DND-41 (cell line): ENCODE data around the gene ATF6.

Experiments used
- ATAC-seq: fragments of 200-7000 bp; cut with Tn5 transposase; 3 replicates; pipeline ENCODE4 v1.9.1; 2021; ENCODE audit warnings: low read depth; ENCODE audit not compliant: insufficient read depth
- DNase-seq: peaks from one replicate; pipeline ENCODE4 v3.0.0-alpha.2; 2020
- H2AFZ ChIP-seq: 2 replicates; pipeline ENCODE4 v1.6.0; 2012; ENCODE audit warnings: low read depth, low read length
- H3K27ac ChIP-seq: 2 replicates; pipeline ENCODE4 v1.5.1; 2012; ENCODE audit warnings: low read length, inconsistent platforms
- H3K27me3 ChIP-seq: fragments of 200-600 bp; sonication (generic); 2 replicates; pipeline ENCODE4 v1.6.0; 2012; ENCODE audit warnings: low read length, mild to moderate bottlenecking, inconsistent platforms; ENCODE audit not compliant: insufficient read depth, poor library complexity
- H3K36me3 ChIP-seq: 2 replicates; pipeline ENCODE4 v1.5.1; 2012; ENCODE audit warnings: low read length, inconsistent platforms; ENCODE audit not compliant: insufficient read depth
- H3K4me1 ChIP-seq: 2 replicates; pipeline ENCODE4 v1.5.1; 2012; ENCODE audit warnings: mild to moderate bottlenecking, low read length; ENCODE audit not compliant: insufficient read depth
- H3K4me2 ChIP-seq: 2 replicates; pipeline ENCODE4 v1.6.0; 2012; ENCODE audit warnings: mild to moderate bottlenecking, moderate library complexity, low read length, inconsistent platforms; ENCODE audit not compliant: insufficient read depth
- H3K4me3 ChIP-seq, 2 experiments: fragments of 200-600 bp in 1 of 2; shearing (Covaris generic) in 1 of 2; 2 replicates each; pipeline ENCODE4 v1.5.1; 2012 to 2016; ENCODE audit warnings: inconsistent platforms in 2 of 2, low read length in 2 of 2, mild to moderate bottlenecking in 2 of 2, low read depth in 1 of 2, moderate library complexity in 1 of 2
- H3K79me2 ChIP-seq: 2 replicates; pipeline ENCODE4 v1.6.0; 2012; ENCODE audit warnings: low read length, inconsistent platforms; ENCODE audit not compliant: insufficient read depth
- H3K9ac ChIP-seq: 2 replicates; pipeline ENCODE4 v1.6.0; 2012; ENCODE audit warnings: low read depth, mild to moderate bottlenecking, inconsistent platforms, low read length, moderate library complexity
- H3K9me3 ChIP-seq: 2 replicates; pipeline ENCODE4 v1.5.1; 2012; ENCODE audit warnings: low read length, moderate library complexity, mild to moderate bottlenecking, inconsistent platforms; ENCODE audit not compliant: insufficient read depth, severe bottlenecking
- H4K20me1 ChIP-seq: 2 replicates; pipeline ENCODE4 v1.6.0; 2012; ENCODE audit warnings: low read length; ENCODE audit not compliant: insufficient read depth
- CTCF ChIP-seq: IDR thresholded peaks from 2 replicates; pipeline ENCODE4 v1.5.1; 2012; ENCODE audit warnings: borderline replicate concordance, low read length, moderate library complexity, mild to moderate bottlenecking; ENCODE audit not compliant: poor library complexity, severe bottlenecking; ENCODE audit errors: extremely low read depth
- EZH2 ChIP-seq: IDR thresholded peaks from 3 replicates; pipeline ENCODE4 v1.6.1; 2012; ENCODE audit warnings: borderline replicate concordance, low read depth, mild to moderate bottlenecking, moderate library complexity, low read length, inconsistent platforms; ENCODE audit not compliant: severe bottlenecking

ATF6 gene

DNA sequence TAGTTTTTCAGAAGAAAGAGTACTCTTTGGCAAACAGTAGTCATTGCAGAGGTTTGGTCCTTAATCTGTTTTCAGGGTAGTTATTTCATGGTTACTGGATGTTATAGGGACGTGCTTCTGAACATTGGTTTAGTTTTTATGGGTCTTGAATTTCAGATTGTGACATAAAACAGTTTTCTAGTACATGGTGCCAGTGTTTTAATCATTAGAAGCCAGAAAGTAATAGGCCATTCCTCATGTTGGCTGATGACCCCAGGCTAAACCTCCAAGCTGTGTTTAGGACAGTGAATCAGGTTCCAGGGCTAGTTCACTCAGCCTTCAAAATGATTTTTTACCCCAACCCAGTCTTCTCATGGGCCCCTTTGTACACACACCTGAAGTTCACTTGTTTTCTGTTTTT, 184.3 kb downstream of the ATF6 start:
- no peaks in the 10 kb centered on the region for H4K20me1 ChIP-seq
- H3K9ac ChIP-seq = no peak overlapping the region
- H3K4me2 ChIP-seq = no peak overlapping the region
- H3K4me3 ChIP-seq = no peak overlapping the region
- peaks cover 4% of the 10 kb centered on the region; the same call in 1 of the 2 replicates for H3K36me3 ChIP-seq
- H3K27me3 ChIP-seq = no peaks in the 10 kb centered on the region
- H3K27ac ChIP-seq = no peak overlapping the region
- TF ChIP-seq EZH2 = no peak
- no peak for TF ChIP-seq CTCF
- H3K79me2 ChIP-seq = no peaks in the 10 kb centered on the region
- H3K9me3 ChIP-seq = no peaks in the 10 kb centered on the region
- no peak overlapping the region for H2AFZ ChIP-seq
- ATAC-seq = no peak
- no peaks in the 10 kb centered on the region for H3K4me1 ChIP-seq
- DNase-seq = no peak

DNA sequence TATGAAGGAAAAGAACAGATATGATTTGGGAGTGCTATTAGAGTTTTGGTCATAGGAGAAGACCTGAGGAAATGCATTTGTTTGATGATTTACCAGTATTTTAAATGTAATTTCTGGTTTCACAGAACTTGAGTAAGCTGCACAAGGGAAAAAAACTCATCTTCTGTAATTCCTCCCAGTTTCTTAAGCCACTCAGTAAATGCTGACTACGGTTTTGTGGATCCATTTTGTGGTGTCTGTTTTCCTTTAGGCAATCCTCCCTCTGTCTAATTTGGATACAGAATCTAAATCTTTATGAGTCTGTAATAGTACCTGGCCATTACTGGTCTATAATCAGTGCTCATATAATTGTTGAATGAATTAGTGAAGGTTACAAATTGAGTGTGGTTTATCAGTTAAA, 185.5 kb downstream of the ATF6 start:
- Histone ChIP-seq H3K27ac (no peak overlapping the region), H4K20me1 (no peaks in the 10 kb centered on the region), H3K4me3 (no peak overlapping the region), H3K9ac (no peak overlapping the region), H2AFZ (no peak overlapping the region), H3K79me2 (no peaks in the 10 kb centered on the region), H3K9me3 (no peaks in the 10 kb centered on the region), H3K36me3 (no peaks in the 10 kb centered on the region), H3K27me3 (no peaks in the 10 kb centered on the region), H3K4me2 (no peak overlapping the region), H3K4me1 (no peaks in the 10 kb centered on the region)
- ATAC-seq (no peak), DNase-seq (no peak)
- TF ChIP-seq CTCF (no peak), EZH2 (no peak)

DNA sequence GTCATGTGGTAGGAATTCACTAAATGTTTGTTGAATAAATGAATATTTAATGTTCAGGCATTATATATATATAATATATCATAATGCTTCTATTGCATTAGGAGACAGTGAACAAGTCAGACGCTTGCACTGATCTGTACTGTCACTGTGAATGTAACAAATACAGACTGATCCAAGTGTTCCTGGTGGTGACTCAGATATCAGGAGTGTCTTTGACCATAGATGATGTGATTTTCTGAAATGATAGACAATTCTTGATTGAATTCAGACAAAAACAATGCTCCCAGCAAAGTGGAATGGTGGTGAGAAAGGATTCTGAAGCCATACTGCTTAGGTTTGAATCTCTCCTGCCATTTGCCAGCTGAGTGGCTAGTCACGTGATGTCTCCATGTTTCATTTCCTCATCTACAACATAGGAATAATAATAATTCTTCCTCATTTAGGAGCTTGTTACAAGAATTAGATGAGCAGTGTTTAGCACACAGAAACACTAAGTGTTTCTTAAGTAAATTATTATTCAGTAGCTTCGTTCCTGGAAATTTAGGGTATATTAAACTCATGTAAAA, 186.6 kb downstream of the ATF6 start:
- no peak for TF ChIP-seq CTCF
- TF ChIP-seq EZH2 = no peak

More for the DNA sequence above, 186.6 kb downstream of the ATF6 start:
- no peaks in the 10 kb centered on the region for H3K27me3 ChIP-seq
- H4K20me1 ChIP-seq = no peaks in the 10 kb centered on the region
- H3K79me2 ChIP-seq = no peaks in the 10 kb centered on the region
- no peak overlapping the region for H3K9ac ChIP-seq
- no peak overlapping the region for H2AFZ ChIP-seq
- DNase-seq (no peak), ATAC-seq (no peak)
- no peak overlapping the region for H3K27ac ChIP-seq
- H3K9me3 ChIP-seq = no peaks in the 10 kb centered on the region
- no peak overlapping the region for H3K4me2 ChIP-seq
- H3K4me1 ChIP-seq = no peaks in the 10 kb centered on the region
- no peaks in the 10 kb centered on the region; the same call in 1 of the 2 replicates for H3K36me3 ChIP-seq
- H3K4me3 ChIP-seq = no peak overlapping the region
